GM12891 (cell line): ENCODE results near the gene PEAK1.

Experiments
- POLR2A ChIP-seq: IDR thresholded peaks from 2 replicates; pipeline ENCODE4 v1.6.1; 2011; ENCODE audit warnings: low read depth, low read length, control low read depth
- POLR2AphosphoS5 ChIP-seq: IDR thresholded peaks from 2 replicates; pipeline ENCODE4 v1.6.1; 2011; ENCODE audit warnings: low read depth, low read length, control low read depth
- TAF1 ChIP-seq: IDR thresholded peaks from 2 replicates; pipeline ENCODE4 v1.6.1; 2011; ENCODE audit warnings: low read depth, low read length, control low read depth

DNA sequence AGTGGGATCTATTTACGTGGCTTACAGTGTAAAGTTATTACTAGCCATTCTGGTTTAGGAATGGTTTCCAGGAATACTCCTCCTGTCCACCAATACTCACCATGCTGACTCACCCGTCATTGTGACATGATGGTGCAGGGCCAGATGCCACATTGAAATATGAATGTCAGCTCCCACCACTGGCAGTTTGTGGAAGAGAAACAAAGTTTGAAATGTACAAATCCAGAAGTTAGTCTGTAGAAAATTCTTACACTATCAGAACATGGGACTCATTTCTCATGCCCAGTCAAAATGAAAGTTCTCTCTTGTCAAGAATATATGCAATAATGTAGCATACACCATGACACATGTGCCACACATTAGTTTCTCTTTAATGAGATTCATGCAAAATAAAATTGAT is 334.6 kb downstream of the PEAK1 start:
- TF ChIP-seq POLR2A (no peak), POLR2AphosphoS5 (no peak), TAF1 (no peak)
